ENCODE data around the gene CDC73. TPM values are rescaled to one million over a fixed set of nuclear protein-coding genes. Genes with fewer than 3 reads are reported as not detected.
"Not testable (repeated sequence)": the region's sequence is repeated elsewhere in the genome, so short reads cannot be mapped to it uniquely, and the experiment has no call there.

The CDC73 gene
- total and polyA plus RNA-seq, 7 donors, result 5.3 to 30.1 (median 24.9) TPM

- no peak overlapping the region for H3K27ac ChIP-seq
- H3K9me3 ChIP-seq, result no peaks in the 10 kb centered on the region
- no peaks in the 10 kb centered on the region for H3K36me3 ChIP-seq (ENCODE audit: insufficient read depth in 1 of 2, low read depth in 1 of 2)
- H3K4me1 ChIP-seq, result peaks cover 49% of the 10 kb centered on the region
- ATAC-seq, result no peak
- H3K27me3 ChIP-seq (ENCODE audit: insufficient read depth in 3 of 3, low read length in 2 of 3), result no peaks in the 10 kb centered on the region
- DNase-seq, result no peak
- H3K4me3 ChIP-seq, result no peak overlapping the region
- TF ChIP-seq CTCF (IDR thresholded peaks at IDR 0.05), result no peak
- intact Hi-C loops (cut with DNase I), result no loop called here
- 85 to 95% (median 91%) methylated on average over 1 of the region's 1 CpG for WGBS, 3 donors
Measured at GRCh38 chr1:193184776-193185175, 62.9 kb downstream of the CDC73 start.

- peaks cover 54% of the 10 kb centered on the region for H3K4me1 ChIP-seq
- H3K4me3 ChIP-seq, result no peak overlapping the region
- WGBS, 3 donors, result 67 to 71% (median 70%) methylated on average over 2 of the region's 2 CpGs
- ATAC-seq, result no peak
- no peaks in the 10 kb centered on the region for H3K9me3 ChIP-seq
- no peak overlapping the region for H3K27ac ChIP-seq
- intact Hi-C loops (cut with DNase I), result no loop called here
- H3K36me3 ChIP-seq (ENCODE audit: insufficient read depth in 1 of 2, low read depth in 1 of 2), result no peaks in the 10 kb centered on the region
- no peak for DNase-seq
- no peaks in the 10 kb centered on the region for H3K27me3 ChIP-seq (ENCODE audit: insufficient read depth in 3 of 3, low read length in 2 of 3)
- no peak for TF ChIP-seq CTCF (IDR thresholded peaks at IDR 0.05)
Measured at GRCh38 chr1:193185211-193185610, 63.4 kb downstream of the CDC73 start.

GRCh38 chr1:193185901-193186731 lies 64.3 kb downstream of the CDC73 start, which contains the start of gene B3GALT2:
TSS of gene B3GALT2 (minus strand) at chr1:193186613. CDS start at chr1:193181562, 5,051 bp downstream.
- ATAC-seq, result peak in 2 of 4 donors; percentile 50 to 60
- 17 to 28% (median 18%) methylated on average over 13 of the region's 13 CpGs for WGBS, 3 donors
- intact Hi-C loops (cut with DNase I), result no loop called here
- peak within 1 kb of the TSS; percentile 23 for H3K4me3 ChIP-seq
- no peaks in the 10 kb centered on the region for H3K36me3 ChIP-seq (ENCODE audit: insufficient read depth in 1 of 2, low read depth in 1 of 2)
- no peaks in the 10 kb centered on the region for H3K9me3 ChIP-seq
- TF ChIP-seq CTCF (IDR thresholded peaks at IDR 0.05), result no peak
- H3K4me1 ChIP-seq, result peaks cover 56% of the 10 kb centered on the region
- no peaks in the 10 kb centered on the region for H3K27me3 ChIP-seq (ENCODE audit: insufficient read depth in 3 of 3, low read length in 2 of 3)
- DNase-seq, result no peak
- peak within 1 kb of the TSS; percentile 17 for H3K27ac ChIP-seq

GRCh38 chr1:193187114-193187513 lies 65.3 kb downstream of the CDC73 start:
- Histone ChIP-seq H3K27ac (no peak overlapping the region), H3K27me3 (ENCODE audit: insufficient read depth in 3 of 3, low read length in 2 of 3) (no peaks in the 10 kb centered on the region), H3K9me3 (no peaks in the 10 kb centered on the region), H3K4me1 (peaks cover 53% of the 10 kb centered on the region), H3K4me3 (no peak overlapping the region), H3K36me3 (ENCODE audit: insufficient read depth in 1 of 2, low read depth in 1 of 2) (no peaks in the 10 kb centered on the region)
- DNase-seq (no peak), ATAC-seq (no peak)
- TF ChIP-seq CTCF (IDR thresholded peaks at IDR 0.05), result no peak
- intact Hi-C loops (cut with DNase I), result no loop called here
- WGBS, 3 donors, result 86 to 95% (median 92%) methylated on average over 1 of the region's 1 CpG

- H3K36me3 ChIP-seq (ENCODE audit: insufficient read depth in 1 of 2, low read depth in 1 of 2); H3K27ac ChIP-seq; H3K4me3 ChIP-seq; DNase-seq; intact Hi-C loops (cut with DNase I); H3K27me3 ChIP-seq (ENCODE audit: insufficient read depth in 3 of 3, low read length in 2 of 3): not testable (repeated sequence)
- H3K9me3 ChIP-seq, result peaks cover 11% of the 10 kb centered on the region
- ATAC-seq, result peak in 1 of 4 donors; percentile 19
- WGBS, 3 donors, result 78 to 94% (median 86%) methylated on average over 7 of the region's 7 CpGs
- peaks cover 44% of the 10 kb centered on the region for H3K4me1 ChIP-seq
Measured at GRCh38 chr1:193188915-193189314, 67.1 kb downstream of the CDC73 start.

All from psoas muscle (tissue), 8 donors.